GM18520 (cell line): ENCODE data around the gene RFLNA.
"Not testable (repeated sequence)": the region's sequence is repeated elsewhere in the genome, so short reads cannot be mapped to it uniquely, and the experiment has no call there.

Source experiments
- ATAC-seq: cut with Tn5 transposase; IDR thresholded peaks from one replicate; pipeline ENCODE4 v1.9.1; 2021; ENCODE audit not compliant: unreplicated experiment

The RFLNA gene

DNA sequence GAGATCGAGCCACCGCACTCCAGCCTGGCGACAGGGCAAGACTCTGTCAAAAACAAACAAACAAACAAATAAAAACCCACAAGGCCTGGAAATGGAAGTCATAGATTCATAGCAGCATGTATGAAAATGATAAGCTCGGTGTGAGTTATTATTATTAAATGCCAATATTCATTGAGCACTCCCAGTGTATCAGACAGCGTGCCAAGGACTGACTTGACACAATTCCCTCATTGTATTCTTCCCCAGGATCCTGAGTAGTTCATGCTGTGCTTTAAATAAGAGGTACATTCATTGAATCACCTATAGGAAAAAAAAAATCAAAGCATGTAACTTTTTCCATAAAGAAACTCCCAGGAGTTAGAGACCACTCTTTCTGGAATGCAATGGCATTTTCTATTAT lies 12.6 kb upstream of the RFLNA start:
- no peak for ATAC-seq

DNA sequence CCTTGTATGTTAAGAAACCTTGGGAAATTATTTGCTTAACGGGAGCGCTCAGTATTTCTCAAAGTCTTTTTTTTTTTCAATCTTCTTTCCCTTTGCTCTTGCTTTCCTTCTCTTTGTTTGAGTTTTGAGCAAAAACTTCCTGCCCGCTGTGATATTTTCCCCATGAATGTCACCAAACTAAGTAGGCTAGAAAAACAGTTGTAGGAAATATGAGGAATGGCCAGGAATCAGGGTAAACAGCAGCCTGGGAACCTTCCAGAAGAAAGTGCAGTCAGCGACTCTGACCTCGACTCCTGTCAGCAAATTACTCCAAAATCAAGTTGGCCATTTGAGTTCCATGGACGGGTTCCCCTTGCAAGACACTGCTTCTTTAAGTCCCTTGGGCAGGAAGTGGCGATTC lies 11.6 kb upstream of the RFLNA start:
- ATAC-seq = no peak

DNA sequence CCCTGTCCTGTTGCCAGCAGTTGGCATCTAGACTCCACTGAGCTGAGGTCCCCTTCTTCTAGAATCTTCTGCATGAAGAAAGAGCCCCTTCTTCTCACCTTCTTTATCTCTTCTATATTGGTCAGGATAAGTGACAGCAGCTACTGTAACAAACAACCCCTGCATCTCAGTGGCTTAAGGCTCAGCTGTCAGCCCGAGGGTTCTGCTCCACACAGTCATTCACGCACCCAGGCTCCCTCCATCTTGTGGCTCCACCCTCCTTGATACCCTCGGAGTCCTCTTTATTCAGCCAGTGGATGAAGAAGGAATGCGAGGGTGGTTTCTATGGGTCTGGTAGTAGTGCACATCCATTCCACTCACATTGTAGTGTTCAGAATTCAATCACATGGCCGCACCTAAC lies 10.5 kb upstream of the RFLNA start:
- ATAC-seq = no peak

DNA sequence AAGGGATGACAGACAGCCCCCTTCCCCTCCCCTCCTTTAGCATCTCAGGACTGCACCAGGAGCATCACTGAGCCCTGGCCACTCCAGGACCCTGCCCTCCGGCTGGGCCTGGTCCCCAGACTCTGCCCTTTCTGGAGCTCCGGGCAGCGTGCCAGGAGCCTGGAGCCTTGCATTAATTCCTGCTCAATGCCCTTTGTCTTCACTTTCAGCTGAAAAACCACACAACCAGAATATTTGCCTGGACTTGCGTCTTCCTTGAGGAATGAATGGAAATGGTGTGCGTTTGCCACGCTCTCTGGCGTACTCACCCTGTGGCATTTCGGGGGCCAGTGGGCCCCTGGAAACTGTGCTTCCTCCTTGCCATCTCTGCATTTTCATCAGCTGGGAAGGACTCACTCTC lies 8.5 kb upstream of the RFLNA start:
- no peak for ATAC-seq

DNA sequence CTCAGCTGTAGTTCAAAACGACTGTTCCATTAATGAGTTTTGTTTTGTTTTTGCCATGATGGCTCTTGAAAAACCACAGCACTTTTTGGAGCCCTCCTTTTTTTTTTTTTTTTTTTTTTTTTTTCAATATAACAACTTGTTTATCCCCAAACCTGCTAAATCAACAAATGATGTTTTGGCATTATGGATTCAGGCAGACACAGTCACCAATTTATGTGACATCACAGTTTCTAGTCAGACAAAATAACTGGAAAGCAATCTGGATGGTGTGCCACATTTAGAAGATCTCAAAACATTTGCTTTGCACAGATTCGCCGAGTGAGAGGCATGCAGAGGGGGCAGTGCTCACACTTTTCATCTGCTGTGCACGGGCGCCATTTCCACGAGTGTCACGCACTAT lies 7.9 kb upstream of the RFLNA start:
- ATAC-seq = no peak

DNA sequence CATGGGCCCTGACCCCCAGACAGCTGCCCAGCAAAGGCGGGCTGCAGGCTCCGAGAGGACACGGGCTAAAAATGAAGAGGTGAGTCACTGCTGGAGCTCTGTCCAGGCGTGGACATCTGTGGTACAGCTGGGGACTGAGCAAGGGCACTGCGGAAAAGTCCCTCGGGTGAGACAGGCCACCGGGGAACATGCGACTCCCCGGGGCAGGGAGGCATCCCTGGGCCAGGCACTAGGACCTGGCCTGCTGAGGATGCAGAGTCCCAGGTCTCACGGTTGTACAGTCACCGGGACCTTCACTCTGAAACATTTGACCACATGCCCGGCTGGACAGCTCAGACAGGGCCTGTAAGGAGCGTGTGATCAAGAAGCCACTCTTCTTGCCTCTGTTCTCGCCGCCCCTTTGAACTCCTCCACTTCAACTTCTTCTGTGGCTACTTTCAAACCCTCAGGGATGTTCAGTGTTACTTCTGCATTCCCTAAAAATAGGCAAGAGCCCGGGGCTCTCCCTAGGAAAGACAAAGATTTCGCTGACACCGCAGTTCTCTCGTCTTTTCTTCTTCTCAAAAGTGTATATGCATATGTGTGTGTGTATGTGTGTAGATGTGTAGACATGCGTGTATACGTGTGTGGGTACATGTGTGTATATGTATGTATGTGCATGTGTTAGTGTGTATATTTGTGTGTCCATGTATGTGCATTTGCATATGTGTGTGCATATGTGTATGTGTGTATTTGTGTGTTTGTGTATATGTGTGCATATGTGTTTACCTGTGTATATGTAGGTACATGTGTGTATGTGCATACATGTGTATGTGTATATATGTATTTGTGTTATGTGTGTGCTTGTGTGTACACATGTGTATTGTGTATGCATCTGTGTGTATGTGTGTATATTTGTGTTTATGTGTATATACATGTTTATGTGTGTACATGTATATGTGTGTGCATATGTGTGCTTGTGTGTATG lies 5.0 kb upstream of the RFLNA start:
- no peak for ATAC-seq

DNA sequence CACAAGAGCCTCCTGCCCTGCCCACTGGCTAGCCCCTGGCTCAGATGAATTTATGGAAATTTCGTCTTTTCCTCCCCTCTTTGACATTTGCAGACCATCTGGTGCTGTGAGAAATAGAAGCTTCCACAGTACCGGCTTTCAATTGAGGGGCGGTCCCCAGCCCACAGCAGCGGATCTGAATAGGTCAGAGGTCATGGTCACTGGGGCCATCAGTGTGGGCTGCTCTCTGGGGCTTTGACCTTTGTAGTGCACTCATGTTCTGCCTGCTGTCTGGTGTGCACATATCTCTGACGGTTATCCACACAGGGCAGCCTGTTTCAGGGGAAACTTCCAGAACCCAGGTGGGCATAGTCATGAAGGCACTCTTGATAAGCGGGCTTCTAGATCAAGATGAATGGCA lies 2.5 kb upstream of the RFLNA start:
- no peak for ATAC-seq

DNA sequence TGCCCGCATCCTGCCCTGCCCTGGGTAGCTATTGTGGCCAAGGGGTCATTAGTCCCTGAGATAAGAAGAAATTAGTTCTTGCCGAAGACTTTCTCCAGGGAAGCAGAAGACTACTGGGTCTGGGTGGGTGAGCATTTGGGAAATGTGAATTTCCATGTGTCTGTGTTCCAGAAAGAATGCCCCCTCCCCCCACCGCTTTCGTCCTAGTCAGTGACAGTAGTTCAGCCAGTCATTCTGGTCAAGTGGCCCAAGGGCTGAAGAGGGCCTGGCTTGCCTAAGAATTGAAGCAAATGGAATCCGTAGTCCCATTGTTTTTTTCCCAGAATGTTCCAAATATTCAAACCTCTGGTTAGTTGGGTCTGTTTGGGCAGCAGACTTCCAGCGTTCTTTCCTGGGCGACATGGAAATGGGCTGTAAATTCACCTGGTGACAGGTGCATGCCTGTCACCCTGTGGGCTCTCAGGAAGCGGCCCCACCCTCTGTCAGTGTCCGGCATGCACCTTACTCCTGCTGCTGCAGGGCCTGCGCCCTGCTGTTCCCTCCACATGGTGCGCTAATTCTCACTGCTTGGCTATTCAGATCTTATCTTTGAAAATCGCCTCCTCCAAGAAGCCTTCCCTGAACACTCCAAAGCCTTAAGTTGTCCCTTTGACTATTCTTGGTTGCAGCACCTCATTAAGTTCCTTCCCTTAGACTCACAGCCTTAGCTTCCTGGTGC lies 1.4 kb upstream of the RFLNA start:
- ATAC-seq = no peak

DNA sequence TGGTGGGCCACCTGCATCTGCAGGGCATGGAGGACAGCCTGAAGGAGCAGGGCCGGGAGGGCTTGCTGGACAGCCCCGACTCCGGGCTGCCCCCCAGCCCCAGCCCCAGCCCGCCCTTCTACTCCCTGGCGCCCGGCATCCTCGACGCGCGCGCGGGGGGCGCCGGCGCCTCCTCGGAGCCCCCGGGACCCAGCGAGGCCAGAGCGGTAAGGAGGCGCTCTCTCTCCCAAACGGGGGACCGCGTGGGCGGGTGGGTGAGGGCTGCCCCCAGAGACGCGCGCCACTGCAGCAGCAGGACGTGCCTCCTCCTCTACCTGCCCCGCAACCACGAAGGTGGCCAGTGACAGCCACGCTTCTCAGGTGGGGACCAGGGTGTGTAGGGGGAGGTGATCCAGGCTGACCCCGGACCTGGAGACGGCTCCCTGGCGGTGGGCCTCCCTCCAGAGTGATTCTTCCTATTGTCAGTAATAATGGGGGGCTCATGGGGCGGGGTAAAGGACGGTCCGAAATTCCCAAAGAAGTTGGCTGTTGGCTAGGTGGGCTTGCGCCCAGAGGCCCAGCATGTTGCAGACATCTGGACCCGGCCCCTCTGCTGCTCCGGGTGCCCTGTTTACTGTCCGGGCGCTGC lies 652 bp downstream of the RFLNA start:
- no peak for ATAC-seq

DNA sequence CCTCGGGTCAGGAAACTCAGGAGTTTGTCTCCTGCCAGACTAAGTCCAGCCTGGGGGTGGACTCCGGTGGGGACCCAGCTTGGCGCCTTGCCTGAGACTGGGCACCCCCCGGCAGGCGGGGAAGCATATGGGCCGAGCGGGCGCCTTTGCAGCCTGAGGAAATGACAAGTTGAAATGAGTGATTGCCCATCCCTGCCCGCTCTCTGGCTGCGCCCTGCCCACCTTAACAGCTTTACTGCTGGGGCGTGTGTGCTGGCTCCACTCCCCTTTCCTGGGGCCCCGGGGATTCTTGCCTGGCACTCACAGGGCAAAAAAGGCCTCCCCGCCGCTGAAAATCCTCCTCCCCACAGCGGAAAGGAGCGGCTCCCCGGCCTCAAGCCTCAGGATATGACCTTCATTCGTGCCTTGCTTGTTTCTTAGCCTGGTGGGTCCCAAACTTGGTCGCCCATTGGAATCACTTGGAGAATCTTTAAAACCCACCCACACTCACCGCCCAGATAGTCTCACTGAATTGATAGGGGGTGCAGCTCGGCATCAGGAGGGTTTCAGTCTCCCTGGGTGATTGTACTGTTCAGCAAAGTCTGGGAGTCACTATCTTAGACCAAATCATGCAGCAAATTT lies 1.5 kb downstream of the RFLNA start:
- no peak for ATAC-seq

DNA sequence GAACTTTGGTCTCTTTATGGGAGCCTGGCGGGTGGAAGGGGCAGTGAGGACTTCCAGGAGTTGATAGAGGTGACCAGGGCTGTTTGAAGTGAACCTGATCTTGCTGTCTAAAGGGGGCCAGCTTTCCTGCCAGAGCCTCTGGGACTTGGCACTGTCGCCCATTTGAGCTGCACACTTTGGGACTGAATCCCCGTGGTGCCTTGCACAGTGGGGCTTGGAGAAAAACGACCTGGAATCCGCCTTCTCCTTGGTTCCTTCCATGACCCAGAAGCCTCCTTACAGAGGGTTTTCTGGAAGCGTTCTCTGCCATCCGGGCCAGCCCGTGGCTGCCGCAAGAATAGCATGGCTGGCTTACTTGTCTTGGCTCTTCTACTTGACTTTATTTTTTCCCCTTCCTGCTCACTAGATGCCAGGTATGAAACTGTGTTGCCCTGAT lies 2.0 kb downstream of the RFLNA start:
- ATAC-seq = no peak

DNA sequence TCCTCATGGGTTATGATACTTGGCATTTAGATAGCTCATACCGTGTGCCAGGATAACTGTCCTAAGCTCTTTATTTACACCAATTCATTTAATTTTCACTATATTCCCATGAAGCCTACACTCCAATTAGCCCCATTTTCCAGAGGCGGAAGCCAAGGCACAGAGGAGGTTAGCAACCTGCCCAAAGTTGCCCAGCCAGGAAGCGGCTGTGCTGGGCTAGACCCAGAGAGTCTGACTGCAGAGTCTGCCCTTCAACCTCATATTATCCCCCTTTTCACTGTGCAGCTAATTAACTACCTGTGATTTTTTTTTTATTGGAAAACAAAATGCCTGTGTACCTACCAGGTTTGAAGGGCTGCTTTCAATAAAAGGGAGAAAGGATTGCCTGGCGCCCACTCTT lies 2.5 kb downstream of the RFLNA start:
- no peak for ATAC-seq

DNA sequence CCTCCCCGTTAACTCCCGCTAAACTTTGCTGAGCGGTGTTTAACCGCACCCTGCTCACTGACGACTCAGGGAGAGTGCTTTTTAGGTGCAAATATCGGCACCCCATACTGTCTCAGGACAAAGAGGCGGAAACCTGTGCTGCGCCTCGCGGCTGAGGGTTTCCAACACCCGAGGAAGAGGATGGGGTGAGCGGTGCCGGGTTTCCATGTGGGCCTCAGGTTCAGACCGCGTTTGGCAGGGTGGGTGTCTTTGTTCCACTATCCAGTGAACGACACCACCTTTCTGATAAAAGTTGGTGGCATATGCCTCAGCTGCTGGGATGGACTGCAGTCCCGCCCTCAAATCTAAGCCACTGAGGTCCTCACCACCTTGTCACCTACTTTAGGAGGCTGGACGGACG lies 3.0 kb downstream of the RFLNA start:
- no peak for ATAC-seq

DNA sequence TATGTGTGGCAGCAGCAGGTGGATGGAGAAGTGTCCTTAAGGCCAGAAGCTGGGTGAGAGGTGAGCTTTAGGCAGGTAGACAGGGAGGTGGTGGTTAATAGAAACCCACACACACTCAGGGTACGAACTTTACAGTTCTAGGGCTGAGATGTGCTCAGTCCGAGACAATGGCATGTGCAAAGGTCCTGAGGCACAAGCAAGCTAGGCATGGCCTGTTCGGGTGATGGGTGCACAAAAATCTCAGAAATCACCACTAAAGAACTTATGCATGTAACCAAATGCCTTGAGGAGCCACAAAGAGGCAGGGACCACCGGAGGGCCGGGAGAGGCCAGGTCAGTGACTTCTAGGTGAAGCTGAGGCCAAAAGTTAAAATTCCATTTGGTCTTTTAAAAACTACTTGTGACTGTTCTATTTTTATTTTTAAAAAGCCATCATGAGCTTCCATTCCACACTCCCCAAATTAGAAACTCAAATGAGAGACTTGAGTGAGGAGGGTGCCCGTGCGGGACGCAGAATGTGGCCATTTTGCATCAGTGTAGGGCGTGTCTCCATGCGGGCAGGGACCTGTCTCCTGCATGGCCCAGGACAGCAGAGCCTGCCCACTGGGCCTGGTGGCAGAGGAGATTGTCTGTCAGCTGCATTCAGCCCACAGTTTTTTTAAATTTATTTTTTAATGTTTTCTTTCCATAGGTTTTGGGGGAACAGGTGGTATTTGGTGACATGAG lies 4.0 kb downstream of the RFLNA start:
- no peak for ATAC-seq

DNA sequence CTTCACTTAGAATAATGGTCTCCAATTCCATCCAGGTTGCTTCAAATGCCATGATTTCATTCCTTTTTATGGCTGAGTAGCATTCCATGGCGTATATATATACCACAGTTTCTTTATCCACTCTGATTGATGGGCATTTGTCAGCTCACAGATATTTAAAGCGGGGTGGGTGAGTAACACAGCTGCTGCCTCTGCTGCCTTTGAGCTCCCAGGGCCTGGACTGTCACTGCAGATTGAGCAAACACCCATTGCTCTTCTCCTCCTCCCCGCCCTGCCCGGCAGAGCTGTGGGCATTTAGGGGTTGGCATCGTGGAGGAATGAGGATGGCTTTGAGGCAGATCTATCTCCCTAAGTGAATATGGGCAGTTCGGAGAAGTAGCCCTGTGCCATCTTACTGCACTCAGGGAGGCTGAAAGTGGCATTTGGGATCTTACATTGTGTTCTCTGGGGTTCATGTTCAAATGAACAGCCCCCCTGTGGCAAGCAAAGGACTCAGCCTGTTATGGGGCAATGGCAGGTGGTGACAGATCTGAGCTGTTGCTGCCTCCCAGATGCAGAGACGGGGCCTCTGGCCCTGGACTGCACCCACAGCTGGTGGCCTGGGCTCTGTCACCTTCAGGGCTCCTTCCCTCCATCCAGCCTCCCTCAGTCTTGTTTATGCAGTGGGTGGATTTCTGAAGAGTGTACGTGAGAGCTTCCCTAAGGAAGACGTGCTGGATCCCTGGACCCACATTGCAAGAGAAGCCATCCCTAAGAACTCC lies 4.9 kb downstream of the RFLNA start:
- ATAC-seq = no peak

DNA sequence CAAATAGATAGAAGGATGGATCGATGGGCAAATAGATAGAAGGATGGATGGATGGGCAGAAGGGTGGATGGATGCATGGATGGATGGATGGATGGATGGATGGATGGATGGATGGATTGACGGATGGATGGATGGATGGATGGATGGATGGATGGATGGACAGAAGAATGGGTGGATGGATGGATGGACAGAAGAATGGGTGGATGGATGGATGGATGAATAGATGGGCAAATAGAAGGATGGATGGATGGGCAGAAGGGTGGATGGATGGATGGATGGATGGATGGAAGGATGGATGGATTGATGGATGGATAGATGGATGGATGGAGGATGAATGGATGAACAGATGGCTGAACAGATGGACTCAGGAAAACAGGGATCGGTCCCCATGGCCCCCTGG lies 5.8 kb downstream of the RFLNA start:
- not testable (repeated sequence) for ATAC-seq

DNA sequence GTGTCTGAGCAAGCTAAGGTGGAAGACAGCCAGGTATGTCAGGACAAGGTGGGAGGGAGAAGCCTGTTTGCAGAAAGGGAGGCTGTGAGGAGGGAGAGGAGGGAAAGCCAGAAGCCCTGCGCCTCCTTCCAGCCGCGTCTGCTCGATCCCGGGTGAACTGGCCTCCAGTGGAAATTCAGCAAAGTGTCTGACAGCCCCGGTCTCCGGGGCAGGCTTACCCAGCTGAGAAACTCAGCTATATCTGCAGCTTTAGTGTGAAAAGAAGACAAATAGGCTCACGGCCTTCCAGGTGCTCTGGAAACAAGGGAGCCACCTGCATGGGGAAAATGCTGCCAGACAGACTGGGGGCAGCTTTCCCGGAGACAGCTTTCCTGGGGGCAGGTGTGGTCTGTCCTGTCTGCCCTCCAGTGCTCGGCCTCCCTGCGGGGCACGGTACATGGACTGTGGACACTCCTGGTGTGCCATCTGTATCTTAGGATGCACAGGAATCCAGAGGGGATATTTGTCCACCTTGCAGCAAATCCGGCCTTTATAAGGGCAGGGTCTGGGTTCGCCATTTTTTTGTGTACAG lies 6.3 kb downstream of the RFLNA start:
- no peak for ATAC-seq

DNA sequence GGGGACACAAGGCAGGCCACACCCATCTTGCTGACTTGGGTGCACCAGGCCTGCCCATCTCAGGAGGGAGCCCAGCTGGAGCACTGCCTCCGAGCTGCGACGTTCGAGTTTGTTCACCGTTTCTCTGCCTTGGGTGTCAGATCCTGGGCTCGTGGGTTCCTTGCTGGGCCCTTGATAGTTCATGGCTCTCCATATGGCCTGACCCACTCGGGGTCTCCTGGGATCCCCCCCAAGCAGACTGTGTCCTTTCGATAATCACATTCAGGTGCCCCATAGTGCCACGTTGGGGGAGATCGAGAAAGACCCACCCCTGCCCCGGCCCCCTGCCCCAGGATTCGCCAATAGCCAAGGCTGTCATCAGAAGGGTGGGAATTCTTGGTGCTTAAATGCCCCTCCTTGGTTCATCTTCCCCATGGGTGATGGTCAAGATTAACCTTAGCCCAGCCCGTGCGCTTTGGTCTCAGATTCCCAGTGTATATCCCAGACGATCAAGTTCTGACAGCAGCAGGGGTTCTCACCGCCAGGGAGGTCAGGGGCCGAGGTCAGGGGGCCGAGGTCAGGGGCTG lies 7.4 kb downstream of the RFLNA start:
- ATAC-seq = no peak

DNA sequence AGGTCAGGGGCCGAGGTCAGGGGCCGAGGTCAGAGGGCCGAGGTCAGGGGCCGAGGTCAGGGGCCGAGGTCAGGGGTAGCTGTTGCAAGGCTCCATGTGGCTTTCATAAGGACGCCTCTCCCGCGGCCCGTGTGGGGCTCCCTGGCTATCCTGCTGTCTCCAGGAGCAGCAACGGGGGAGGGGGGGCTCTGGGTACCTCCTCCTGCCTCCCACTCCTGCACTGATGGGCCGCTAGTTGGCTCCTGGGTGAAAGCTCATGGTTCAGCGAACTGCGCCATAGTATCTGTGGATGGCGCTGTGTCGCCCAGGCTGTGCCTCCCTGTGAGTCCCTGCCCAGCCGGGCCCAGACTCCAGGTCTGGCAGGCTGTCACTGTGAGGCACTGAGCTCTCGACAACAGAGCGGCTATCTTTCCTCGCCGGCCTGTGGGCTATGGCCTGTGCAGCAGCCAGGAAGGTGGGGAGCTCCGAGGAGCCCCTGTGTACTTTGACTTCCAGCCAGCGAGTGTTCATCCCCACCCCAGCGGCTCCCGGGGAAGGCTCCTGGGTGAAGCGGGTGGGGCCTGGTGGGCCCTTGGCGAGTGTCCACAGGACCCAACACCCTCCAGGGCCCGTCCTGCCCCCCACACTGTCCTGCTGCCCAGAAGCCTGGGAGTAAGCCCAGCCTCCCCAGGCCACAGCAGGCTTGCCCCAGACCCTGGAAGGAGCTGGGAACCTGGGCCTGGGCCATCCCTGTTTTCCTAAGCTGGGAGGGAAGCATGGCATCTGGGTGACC lies 8.1 kb downstream of the RFLNA start:
- no peak for ATAC-seq
